ENCODE measurements around the gene MAP3K15.

The MAP3K15 gene

DNA sequence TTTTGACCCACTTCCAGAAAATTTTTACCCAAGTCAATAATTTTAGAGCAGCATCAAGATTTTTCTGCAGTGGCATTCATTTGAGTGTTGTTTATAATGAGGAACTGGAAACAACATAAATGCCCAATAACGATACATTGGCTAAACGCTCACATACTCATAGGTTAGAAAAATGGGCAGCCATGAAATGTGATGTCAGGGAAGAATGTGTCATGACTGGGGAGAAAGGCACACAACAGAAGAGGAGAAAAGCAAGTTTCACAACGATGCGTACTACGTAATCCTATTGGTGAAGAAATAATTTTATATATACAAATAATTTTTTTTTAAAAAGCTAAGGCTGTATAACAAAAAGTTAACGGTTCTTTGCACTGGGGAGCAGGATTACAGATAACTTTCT, 33.6 kb upstream of the MAP3K15 start:
- ChIA-PET POLR2A (no interaction called here), CTCF (no interaction called here)
- TF ChIP-seq, protein P1, sequence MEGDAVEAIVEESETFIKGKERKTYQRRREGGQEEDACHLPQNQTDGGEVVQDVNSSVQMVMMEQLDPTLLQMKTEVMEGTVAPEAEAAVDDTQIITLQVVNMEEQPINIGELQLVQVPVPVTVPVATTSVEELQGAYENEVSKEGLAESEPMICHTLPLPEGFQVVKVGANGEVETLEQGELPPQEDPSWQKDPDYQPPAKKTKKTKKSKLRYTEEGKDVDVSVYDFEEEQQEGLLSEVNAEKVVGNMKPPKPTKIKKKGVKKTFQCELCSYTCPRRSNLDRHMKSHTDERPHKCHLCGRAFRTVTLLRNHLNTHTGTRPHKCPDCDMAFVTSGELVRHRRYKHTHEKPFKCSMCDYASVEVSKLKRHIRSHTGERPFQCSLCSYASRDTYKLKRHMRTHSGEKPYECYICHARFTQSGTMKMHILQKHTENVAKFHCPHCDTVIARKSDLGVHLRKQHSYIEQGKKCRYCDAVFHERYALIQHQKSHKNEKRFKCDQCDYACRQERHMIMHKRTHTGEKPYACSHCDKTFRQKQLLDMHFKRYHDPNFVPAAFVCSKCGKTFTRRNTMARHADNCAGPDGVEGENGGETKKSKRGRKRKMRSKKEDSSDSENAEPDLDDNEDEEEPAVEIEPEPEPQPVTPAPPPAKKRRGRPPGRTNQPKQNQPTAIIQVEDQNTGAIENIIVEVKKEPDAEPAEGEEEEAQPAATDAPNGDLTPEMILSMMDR (IDR thresholded peaks at IDR 0.05; ENCODE audit: control extremely low read depth, extremely low read depth, low read depth, missing control alignments): no peak
- DNase-seq (ENCODE audit: extremely low spot score): no peak

DNA sequence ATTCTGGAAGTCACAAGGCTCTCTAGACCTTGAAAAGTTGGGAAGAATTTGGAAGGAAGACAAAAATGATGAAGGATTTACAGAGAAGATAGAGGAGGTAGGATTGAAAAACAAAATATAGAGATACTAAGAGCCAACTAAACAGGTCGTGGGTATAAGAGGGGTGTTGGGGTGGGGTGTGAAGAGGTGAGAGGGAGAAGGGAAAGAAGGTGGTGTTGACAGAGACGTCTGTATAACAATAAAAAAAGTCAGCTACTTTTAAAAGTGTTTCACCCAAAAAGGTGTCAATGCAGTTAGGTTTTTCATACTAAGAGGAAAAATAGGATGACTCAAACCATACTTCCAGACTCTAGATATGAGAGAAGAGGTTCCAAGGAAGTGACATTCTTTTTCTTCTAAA, 33.0 kb upstream of the MAP3K15 start:
- TF ChIP-seq, protein P1 (IDR thresholded peaks at IDR 0.05; ENCODE audit: control extremely low read depth, extremely low read depth, low read depth, missing control alignments): no peak
- no peak for DNase-seq (ENCODE audit: extremely low spot score)
- POLR2A ChIA-PET: no interaction called here
- CTCF ChIA-PET: no interaction called here

DNA sequence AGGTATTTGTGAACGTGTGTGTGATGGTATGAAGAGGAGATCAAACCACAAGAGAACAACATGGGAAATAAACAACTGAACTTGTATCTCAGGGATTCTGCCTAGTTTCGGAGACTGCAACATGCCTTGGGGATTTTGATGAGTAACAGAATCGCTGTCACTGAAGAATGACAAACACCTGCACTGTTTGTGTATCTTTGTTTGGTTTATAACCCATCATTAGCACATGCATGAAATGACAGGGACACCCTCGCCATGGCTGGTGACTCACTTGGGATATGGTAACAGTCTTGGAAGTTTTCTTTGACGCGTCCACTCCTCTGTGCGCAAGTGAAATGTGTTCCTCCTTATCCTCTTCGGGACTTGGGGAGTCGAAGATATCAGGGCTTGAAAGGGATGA, 30.3 kb upstream of the MAP3K15 start:
- no peak for DNase-seq (ENCODE audit: extremely low spot score)
- CTCF ChIA-PET: interaction anchor here (1.2 kb wide), 1 partner anchor 10 kb away, joined by 3 read pairs; no protein-coding TSS in a partner anchor
- TF ChIP-seq, protein P1 (IDR thresholded peaks at IDR 0.05; ENCODE audit: control extremely low read depth, extremely low read depth, low read depth, missing control alignments): no peak
- POLR2A ChIA-PET: no interaction called here

DNA sequence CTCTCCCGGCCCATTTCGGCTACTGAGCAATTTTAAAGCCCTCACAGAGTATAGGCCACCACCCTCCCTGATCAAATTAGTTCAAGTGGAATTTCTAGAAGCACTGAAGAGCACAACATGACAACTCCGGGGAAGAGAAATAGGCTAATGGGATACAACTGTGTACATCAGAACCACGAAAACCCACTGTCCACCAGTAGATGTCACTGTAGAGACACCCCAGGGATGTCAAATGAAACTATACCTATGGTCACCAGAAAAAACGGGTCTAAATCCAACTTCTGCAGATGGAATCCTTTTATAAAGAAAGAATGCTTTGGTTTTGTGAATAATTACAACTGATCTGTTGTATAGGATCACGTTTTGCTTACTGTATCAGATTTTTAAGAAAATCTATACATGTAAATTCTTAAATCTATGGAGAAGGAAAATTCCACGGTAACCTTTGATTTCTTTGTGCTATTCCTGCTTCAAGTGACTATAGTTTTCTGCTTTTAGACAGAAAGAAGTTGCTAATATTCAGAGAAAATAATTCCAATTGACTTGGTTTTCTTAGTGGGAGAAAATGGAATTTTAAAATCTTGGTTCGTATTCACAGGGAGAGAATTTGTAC, 29.5 kb upstream of the MAP3K15 start:
- TF ChIP-seq, protein P1 (IDR thresholded peaks at IDR 0.05; ENCODE audit: control extremely low read depth, extremely low read depth, low read depth, missing control alignments): peak; percentile 39
- peak; percentile 64 for DNase-seq (ENCODE audit: extremely low spot score)
- CTCF ChIA-PET: no interaction called here
- POLR2A ChIA-PET: no interaction called here

DNA sequence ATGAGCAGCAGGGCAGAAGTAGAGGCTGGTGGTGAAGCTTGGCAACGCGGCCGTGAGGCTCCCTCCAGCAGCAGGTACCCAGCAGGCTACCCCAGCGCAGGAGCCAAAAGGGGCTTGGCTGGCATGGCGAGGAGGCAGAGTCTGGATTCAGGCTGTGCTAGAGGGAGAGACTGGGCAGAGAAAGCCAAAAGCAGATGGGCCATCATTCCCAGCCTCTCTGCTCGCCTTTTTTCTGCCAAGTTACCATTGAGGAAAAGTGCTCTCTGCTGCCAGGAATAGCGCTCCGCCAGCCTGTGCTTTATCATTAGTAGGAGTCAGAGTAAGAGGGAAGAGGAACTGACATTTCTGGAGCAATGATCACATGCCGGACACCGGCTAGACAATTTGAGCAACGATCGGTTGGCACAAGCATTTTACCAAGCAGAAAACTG, 28.7 kb upstream of the MAP3K15 start:
- no peak for DNase-seq (ENCODE audit: extremely low spot score)
- TF ChIP-seq, protein P1 (IDR thresholded peaks at IDR 0.05; ENCODE audit: control extremely low read depth, extremely low read depth, low read depth, missing control alignments): no peak
- ChIA-PET CTCF (no interaction called here), POLR2A (no interaction called here)

DNA sequence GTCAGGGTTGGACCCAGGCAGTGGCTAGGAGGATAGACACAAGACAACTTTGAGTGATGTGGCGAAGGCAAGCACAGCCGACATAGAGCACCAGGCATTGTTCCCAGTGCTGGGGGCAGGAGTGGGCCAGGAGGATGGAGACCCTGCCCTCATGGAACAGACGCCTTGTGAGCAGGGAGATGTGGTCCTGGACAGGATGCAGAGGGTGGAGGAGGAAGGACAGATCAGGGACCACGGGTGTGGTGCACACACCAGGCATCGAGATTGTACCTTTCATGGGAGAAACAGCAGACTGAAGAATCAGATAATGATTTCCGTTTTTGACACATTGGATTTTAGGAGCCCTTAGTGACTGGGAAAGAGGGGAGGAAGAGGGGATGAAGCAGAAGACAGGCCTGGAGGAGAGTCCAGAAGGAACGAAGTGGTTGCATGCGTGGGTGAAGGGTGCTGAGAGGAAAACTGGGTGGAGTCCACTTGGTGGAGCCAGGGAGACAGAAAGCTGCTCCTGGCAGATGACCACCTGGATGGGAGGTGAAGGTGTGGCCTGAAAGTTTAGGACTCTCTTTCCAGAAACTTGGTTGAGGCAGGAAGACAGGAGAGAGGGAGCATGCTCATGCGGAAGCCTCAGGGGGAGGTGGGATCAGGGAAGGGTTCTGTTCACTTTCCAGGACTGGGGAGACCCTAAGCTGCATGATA, 27.9 kb upstream of the MAP3K15 start:
- TF ChIP-seq, protein P1 (IDR thresholded peaks at IDR 0.05; ENCODE audit: control extremely low read depth, extremely low read depth, low read depth, missing control alignments): no peak
- DNase-seq (ENCODE audit: extremely low spot score): no peak
- ChIA-PET CTCF (no interaction called here), POLR2A (no interaction called here)

All from GM10248 (cell line).